HUES48 (cell line): ENCODE results near the gene MYO18A.
"Not testable (repeated sequence)": the region's sequence is repeated elsewhere in the genome, so short reads cannot be mapped to it uniquely, and the experiment has no call there.

Experiments used
- H3K27ac ChIP-seq: one replicate; pipeline ENCODE4 v1.7.0; 2013; ENCODE audit warnings: low read depth, low read length, inconsistent platforms
- H3K27me3 ChIP-seq: 2 replicates; pipeline ENCODE4 v1.6.1; 2013; ENCODE audit warnings: mild to moderate bottlenecking, low read length; ENCODE audit not compliant: control insufficient read depth, insufficient read depth
- H3K36me3 ChIP-seq: 2 replicates; pipeline ENCODE4 v1.6.1; 2013; ENCODE audit warnings: low read length; ENCODE audit not compliant: control insufficient read depth, insufficient read depth
- H3K4me1 ChIP-seq: 2 replicates; pipeline ENCODE4 v1.6.1; 2013; ENCODE audit warnings: mild to moderate bottlenecking, low read length; ENCODE audit not compliant: control insufficient read depth, insufficient read depth
- H3K4me3 ChIP-seq: 2 replicates; pipeline ENCODE4 v1.5.1; 2013; ENCODE audit warnings: mild to moderate bottlenecking, low read depth, low read length
- H3K9ac ChIP-seq: 2 replicates; pipeline ENCODE4 v1.6.1; 2013; ENCODE audit warnings: mild to moderate bottlenecking, low read depth, low read length, moderate library complexity
- H3K9me3 ChIP-seq: 2 replicates; pipeline ENCODE4 v1.6.1; 2013; ENCODE audit warnings: low read length; ENCODE audit not compliant: control insufficient read depth, insufficient read depth

Gene MYO18A

DNA sequence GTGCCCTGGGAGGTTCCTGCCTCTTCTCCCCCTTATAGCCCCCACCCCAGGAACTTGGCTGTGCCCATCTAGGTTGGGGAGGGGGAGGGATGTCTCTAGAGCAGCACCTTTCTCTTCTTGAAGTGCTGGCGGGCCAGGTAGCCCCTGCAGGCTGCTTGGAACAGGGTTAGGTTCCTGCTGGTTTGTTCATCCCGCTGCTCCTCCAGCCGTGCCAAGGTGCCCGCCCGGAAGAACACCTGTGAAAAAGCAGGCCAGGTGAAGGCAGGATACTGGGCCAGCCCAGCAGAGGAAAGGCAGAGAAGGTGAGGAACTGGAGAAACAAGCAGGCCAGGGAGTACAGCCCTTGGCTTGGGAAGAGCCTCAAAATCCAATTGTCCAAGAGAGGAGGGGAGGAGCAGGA lies 80.7 kb downstream of the MYO18A start:
- Histone ChIP-seq H3K9ac (no peak overlapping the region), H3K4me3 (no peak overlapping the region), H3K9me3 (no peaks in the 10 kb centered on the region), H3K27ac (no peak overlapping the region), H3K36me3 (peaks cover 47% of the 10 kb centered on the region), H3K4me1 (no peaks in the 10 kb centered on the region), H3K27me3 (no peaks in the 10 kb centered on the region)

DNA sequence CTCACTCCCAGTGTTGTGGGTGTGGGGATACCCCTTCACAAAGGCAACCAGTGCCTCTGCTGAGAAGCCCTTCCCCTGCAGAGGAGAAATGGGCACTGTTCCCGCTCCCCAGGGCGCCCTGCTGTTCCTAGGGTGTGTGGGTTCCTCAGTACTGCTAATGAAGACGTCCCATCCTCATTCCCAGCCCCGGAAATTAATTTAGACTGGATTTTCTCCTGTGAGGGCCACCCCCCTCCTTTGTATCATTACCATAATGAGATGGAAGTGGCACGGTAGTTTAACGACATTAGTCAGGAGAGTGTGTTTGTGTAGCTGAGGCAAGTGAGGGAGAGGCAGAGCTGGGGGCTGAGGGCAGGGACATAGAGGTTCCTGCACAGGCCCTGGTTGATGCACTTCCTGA lies 84.1 kb downstream of the MYO18A start:
- H3K9ac ChIP-seq: no peak overlapping the region
- no peak overlapping the region for H3K27ac ChIP-seq
- H3K9me3 ChIP-seq: no peaks in the 10 kb centered on the region
- peaks cover 66% of the 10 kb centered on the region for H3K36me3 ChIP-seq
- no peaks in the 10 kb centered on the region for H3K27me3 ChIP-seq
- no peaks in the 10 kb centered on the region for H3K4me1 ChIP-seq
- no peak overlapping the region for H3K4me3 ChIP-seq

DNA sequence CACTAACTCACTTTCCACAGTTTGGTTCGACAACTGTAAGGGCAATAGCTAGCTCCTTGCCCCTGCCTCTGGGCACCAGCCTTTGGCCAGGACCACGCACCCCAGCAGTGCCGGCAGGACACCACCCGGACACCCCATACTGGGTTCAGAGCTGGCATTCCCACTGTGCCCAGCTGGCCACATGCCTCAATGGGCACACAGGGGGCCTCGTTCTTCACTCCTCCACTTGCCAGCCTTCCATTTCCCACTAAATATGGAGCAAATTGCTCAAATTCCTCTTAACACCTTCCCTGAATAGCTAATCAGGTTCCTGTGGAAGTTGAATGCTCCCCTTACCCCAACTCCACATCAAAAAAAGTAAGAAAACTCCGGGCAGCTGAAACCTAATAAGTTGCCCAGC lies 84.8 kb downstream of the MYO18A start:
- Histone ChIP-seq H3K27me3 (no peaks in the 10 kb centered on the region), H3K9ac (no peak overlapping the region), H3K4me3 (no peak overlapping the region), H3K9me3 (no peaks in the 10 kb centered on the region), H3K27ac (no peak overlapping the region), H3K4me1 (no peaks in the 10 kb centered on the region), H3K36me3 (peaks cover 71% of the 10 kb centered on the region)

DNA sequence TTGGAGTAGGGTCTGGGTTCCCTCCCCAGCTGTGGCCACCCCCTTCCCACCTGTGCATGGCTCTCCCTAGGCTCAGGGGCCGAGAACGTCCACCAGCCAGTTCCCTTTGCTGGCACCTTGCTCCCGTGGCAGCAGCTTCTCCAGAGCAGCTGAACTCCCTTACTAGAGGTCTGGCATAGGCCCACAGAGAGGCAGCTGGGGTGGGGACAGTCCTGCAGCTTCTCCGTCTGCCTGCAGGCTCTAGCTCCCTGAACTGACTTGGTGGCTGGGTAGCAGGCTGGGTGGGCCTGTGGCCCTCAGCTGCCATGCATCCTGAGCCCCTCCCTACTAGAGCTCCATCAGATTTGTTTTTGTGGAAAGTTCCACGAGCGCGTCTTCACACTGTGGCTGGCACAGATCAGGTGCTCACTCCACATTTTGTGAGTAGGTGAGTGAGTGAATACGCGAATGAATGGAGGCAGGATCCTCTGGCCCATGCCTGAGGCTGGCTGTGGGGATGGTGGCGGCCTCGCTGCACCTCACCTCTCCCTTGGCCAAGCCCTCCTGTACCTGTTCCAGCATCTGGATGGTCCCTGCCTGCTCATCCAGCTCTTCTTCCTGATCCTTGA lies 86.0 kb downstream of the MYO18A start:
- Histone ChIP-seq H3K9ac (no peak overlapping the region), H3K36me3 (peaks cover 77% of the 10 kb centered on the region), H3K9me3 (no peaks in the 10 kb centered on the region)

DNA sequence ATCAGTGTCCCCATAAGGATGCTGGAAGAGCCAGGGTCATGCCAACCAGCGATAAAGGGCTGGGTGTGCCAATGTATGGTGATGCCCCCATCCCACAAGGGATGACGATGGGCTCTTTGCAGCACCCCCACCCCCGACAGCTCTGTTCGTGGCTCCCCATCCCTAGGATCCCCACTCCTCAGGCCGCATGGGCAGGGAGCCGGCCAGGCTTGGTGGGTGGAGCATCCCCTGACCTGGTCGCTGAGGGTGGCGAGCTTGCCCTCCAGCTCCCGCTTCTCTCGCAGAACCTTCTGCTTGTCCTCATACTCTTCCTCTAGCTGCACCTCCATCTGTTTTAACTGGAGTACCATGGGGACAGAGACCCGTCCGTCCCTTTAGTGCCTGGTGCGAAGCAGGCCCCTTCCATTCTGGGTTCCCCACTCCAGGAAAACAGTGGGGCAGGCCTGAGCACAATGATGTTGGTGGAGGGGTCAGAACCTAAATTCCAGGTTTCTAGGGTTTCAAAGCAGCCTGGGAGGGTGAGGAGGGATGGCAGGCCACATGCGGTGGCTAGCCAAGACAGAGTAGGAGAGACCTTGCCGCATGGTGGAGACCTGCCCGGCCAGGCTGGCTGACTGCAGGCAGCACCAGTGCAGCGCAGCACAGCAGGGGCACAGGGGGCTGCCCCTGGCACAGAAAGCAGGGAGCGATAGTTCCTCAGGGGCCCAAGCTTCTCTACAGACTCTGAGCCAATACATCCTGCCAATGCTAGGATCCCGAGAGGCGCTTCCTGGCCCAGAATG lies 86.9 kb downstream of the MYO18A start:
- no peak overlapping the region for H3K9ac ChIP-seq
- no peak overlapping the region for H3K4me3 ChIP-seq
- no peaks in the 10 kb centered on the region for H3K9me3 ChIP-seq
- no peaks in the 10 kb centered on the region for H3K4me1 ChIP-seq
- H3K27ac ChIP-seq: no peak overlapping the region
- peaks cover 68% of the 10 kb centered on the region for H3K36me3 ChIP-seq
- H3K27me3 ChIP-seq: no peaks in the 10 kb centered on the region

More for the DNA sequence above, 86.0 kb downstream of the MYO18A start:
- no peak overlapping the region for H3K27ac ChIP-seq
- H3K27me3 ChIP-seq: no peaks in the 10 kb centered on the region
- H3K4me1 ChIP-seq: no peaks in the 10 kb centered on the region
- H3K4me3 ChIP-seq: no peak overlapping the region

DNA sequence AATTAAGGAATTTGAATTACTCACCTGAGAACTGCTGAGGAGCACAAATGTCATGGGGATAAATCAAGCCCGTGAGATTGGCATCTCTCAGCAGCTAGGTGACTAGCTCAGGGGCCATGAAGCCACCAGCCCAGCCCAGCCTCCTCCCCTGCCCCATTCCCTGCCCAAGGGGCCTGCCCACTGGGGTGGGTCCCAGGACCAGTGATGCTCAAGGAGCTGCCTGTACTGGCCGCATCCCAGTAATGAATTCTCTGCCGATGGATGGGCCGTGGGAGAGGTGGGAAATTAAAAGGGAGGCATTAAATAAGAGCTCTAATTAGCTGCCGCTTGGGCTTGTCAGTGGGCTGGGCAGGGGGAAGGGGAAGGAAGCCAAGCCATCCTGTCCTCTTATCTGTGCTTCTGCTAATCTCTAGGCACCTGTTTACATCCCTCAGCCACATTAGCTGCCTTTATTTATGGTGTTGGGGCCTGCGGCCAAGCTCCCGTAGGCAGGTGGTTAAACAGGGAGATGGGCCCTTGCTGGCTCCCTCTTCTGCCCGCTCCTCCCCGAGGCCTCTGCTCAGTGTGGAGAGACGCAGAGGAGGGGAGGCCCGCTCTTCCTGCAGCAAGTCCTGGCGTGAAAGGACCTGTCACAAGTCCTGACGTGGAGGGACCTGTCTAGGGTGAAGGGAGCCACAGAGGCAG lies 88.5 kb downstream of the MYO18A start:
- H3K4me3 ChIP-seq: no peak overlapping the region
- H3K36me3 ChIP-seq: peaks cover 55% of the 10 kb centered on the region
- H3K27me3 ChIP-seq: no peaks in the 10 kb centered on the region
- no peaks in the 10 kb centered on the region for H3K9me3 ChIP-seq
- no peak overlapping the region; the same call in 1 of the 2 replicates for H3K9ac ChIP-seq
- no peak overlapping the region for H3K27ac ChIP-seq
- H3K4me1 ChIP-seq: peaks cover 8% of the 10 kb centered on the region

DNA sequence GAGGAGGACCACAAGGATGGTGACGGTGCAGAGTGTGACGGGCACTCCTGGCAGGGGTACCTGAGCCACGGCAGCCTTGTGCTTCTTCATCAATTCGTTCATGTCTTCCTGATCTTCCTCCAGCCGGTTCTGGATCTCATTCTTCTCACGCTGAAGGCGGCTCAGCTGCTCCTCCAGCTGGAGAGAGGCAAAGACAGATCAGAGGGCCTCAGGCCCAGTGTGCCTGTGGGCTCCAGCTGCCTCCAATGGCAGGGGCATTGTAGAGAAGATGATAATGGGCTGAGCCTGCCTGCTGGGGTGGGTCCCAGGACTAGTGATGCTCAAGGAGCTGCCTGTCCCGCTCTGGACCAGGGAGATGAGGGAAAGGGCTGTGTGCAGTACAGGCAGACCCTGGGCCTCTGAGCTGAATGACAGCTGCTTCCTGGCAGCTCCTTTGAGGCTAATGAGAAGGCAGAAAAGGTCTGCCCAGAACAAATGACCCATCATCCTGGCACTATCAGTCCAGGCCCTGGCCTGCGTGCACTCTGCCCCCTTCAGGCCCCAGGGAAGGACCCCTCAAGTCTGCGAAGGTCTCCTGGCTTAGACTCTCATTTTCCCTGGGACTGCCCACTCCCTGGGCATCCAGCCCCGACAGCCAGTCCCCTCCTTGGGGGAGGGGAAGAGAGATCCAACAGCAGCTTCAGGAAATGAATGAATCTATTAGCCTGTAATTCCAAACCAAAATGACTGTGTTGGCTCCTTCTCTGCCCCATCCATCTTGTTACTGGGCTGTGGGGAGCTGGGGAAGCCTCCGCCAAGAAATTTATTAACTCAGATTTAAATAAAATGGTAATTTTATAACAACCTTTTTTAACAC lies 89.2 kb downstream of the MYO18A start:
- Histone ChIP-seq H3K4me1 (peaks cover 11% of the 10 kb centered on the region), H3K9me3 (no peaks in the 10 kb centered on the region), H3K9ac (no peak overlapping the region), H3K27me3 (no peaks in the 10 kb centered on the region), H3K4me3 (no peak overlapping the region), H3K27ac (no peak overlapping the region), H3K36me3 (peaks cover 53% of the 10 kb centered on the region)

DNA sequence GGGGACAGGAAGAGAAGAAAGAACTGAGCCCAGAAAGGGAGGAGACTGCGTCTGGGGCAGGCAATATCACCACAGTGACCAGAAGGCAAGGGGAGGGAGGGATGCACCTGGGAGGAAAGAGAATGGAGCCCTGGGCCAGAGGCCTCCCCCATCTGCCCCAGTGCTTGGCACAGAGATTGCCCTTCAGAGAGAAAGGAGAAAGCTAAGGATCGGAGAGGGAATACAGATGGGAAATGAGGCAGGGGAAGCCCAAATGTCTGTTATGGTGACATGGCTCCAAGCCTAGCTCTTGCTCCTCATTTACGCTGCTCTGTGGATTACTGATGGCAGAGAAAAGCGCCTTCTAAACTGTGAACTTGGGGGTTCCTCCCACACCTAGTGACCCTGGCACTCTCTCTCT lies 90.1 kb downstream of the MYO18A start:
- Histone ChIP-seq H3K4me1 (peaks cover 18% of the 10 kb centered on the region), H3K36me3 (peaks cover 55% of the 10 kb centered on the region), H3K27ac (no peak overlapping the region), H3K27me3 (no peaks in the 10 kb centered on the region), H3K9me3 (no peaks in the 10 kb centered on the region), H3K9ac (no peak overlapping the region), H3K4me3 (no peak overlapping the region)

DNA sequence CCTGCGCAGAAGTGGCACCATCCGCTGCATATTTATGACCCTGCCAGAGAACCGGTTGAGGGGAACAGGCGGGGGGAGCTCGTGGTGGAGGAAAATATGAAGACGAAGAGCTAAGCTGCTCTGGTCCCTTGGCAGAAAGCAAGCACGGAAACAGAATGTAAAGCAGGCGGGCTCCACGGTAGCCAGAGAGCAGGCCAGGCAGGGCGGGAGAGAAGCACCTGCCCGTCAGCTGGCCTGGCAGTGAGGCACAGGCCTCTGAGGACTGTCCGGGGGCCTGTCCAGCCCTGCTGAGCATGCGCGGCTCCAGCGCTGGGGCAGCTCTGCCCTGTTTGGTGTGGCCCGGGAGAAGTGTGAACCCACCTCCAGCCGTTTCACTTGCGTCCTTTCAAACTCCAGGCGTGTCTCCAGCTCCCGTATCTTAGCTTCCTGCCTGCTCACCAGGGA lies 90.6 kb downstream of the MYO18A start:
- no peak overlapping the region for H3K9ac ChIP-seq
- H3K9me3 ChIP-seq: no peaks in the 10 kb centered on the region
- H3K27me3 ChIP-seq: no peaks in the 10 kb centered on the region
- H3K36me3 ChIP-seq: peaks cover 54% of the 10 kb centered on the region
- H3K4me1 ChIP-seq: peaks cover 23% of the 10 kb centered on the region
- H3K4me3 ChIP-seq: no peak overlapping the region
- no peak overlapping the region for H3K27ac ChIP-seq

DNA sequence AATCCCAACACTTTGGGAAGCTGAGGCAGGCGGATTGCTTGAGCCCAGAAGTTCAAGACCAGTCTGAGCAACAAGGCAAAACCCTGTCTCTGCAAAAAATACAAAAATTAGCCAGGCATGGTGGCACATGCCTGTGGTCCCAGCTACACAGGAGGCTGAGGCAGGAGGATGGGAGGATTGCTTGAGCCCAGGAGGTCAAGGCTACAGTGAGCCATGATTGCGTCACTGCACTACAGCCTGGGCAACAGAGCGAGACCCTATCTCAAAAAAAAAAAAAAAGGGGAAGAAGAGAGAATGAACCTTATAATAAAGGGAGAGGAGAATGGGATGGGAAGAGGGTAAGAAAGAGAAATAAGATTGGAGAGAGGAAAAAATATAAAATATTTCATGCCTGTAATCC lies 91.4 kb downstream of the MYO18A start:
- not testable (repeated sequence) for H3K4me3 ChIP-seq, H3K27me3 ChIP-seq, H3K9me3 ChIP-seq, H3K9ac ChIP-seq, H3K27ac ChIP-seq
- Histone ChIP-seq H3K36me3 (peaks cover 45% of the 10 kb centered on the region), H3K4me1 (peaks cover 26% of the 10 kb centered on the region)
